Type B pancreatic cell (in vitro differentiated cells): ENCODE results near the gene GANAB. TPM values are rescaled to one million over a fixed set of nuclear protein-coding genes. Genes with fewer than 3 reads are reported as not detected.

Experiments used
- DNase-seq: peaks from one replicate; pipeline ENCODE4 v3.0.0; 2021; ENCODE audit warnings: mixed read lengths; ENCODE audit not compliant: unreplicated experiment; ENCODE audit errors: extremely low spot score
- H3K27ac Mint-ChIP-seq: 2 replicates; pipeline ENCODE4 v1.8.0; 2021; ENCODE audit warnings: mild to moderate bottlenecking, mixed read lengths
- H3K27me3 Mint-ChIP-seq: 2 replicates; pipeline ENCODE4 v1.8.0; 2021; ENCODE audit warnings: mixed read lengths
- H3K36me3 Mint-ChIP-seq: 2 replicates; pipeline ENCODE4 v1.8.0; 2021; ENCODE audit warnings: mixed read lengths
- H3K4me1 Mint-ChIP-seq: one replicate; pipeline ENCODE4 v1.8.0; 2021; ENCODE audit warnings: mixed read lengths; ENCODE audit not compliant: unreplicated experiment
- H3K4me3 Mint-ChIP-seq: 2 replicates; pipeline ENCODE4 v1.8.0; 2021; ENCODE audit warnings: mild to moderate bottlenecking, mixed read lengths
- H3K9me3 Mint-ChIP-seq: 2 replicates; pipeline ENCODE4 v1.8.0; 2021; ENCODE audit warnings: mixed read lengths
- CTCF ChIP-seq: fragments of 200-600 bp; sonication (generic); conservative IDR thresholded peaks from 2 replicates; pipeline ENCODE4 v1.5.0; 2021; ENCODE audit warnings: antibody characterized with exemption, mild to moderate bottlenecking
- total RNA-seq: library from RNA; stranded (reverse); gene quantifications from 2 replicates; pipeline ENCODE4 v1.2.1, GENCODE V29; 2021; ENCODE audit warnings: low replicate concordance

Gene GANAB
- total RNA-seq, 1 donor from 2014 or later = 372 TPM

- no peak for TF ChIP-seq CTCF
- Mint-ChIP-seq H3K36me3 (peaks cover 9% of the 10 kb centered on the region), H3K4me3 (peak overlapping the region; percentile 100), H3K27me3 (no peaks in the 10 kb centered on the region), H3K27ac (peak overlapping the region; percentile 95), H3K4me1 (peaks cover 24% of the 10 kb centered on the region), H3K9me3 (no peaks in the 10 kb centered on the region)
- no peak for DNase-seq
Observed at GRCh38 chr11:62671236-62671607, 24.8 kb upstream of the GANAB start.

- peak overlapping the region; percentile 100 for H3K4me3 Mint-ChIP-seq
- H3K27ac Mint-ChIP-seq = peak overlapping the region; percentile 54
- no peak for DNase-seq
- no peak for TF ChIP-seq CTCF
- peaks cover 24% of the 10 kb centered on the region for H3K4me1 Mint-ChIP-seq
- H3K9me3 Mint-ChIP-seq = no peaks in the 10 kb centered on the region
- H3K36me3 Mint-ChIP-seq = peaks cover 7% of the 10 kb centered on the region
- no peaks in the 10 kb centered on the region for H3K27me3 Mint-ChIP-seq
Observed at GRCh38 chr11:62669420-62670161, 23.2 kb upstream of the GANAB start.

GRCh38 chr11:62667460-62667859 lies 21.0 kb upstream of the GANAB start:
- TF ChIP-seq CTCF = no peak
- Mint-ChIP-seq H3K27ac (peak overlapping the region; percentile 49), H3K4me1 (peaks cover 24% of the 10 kb centered on the region), H3K27me3 (no peaks in the 10 kb centered on the region), H3K4me3 (peak overlapping the region; percentile 98), H3K9me3 (no peaks in the 10 kb centered on the region), H3K36me3 (peaks cover 9% of the 10 kb centered on the region)
- DNase-seq = no peak

- H3K27me3 Mint-ChIP-seq = no peaks in the 10 kb centered on the region
- no peak for TF ChIP-seq CTCF
- peaks cover 21% of the 10 kb centered on the region for H3K4me1 Mint-ChIP-seq
- H3K27ac Mint-ChIP-seq = peak overlapping the region; percentile 95
- no peaks in the 10 kb centered on the region for H3K9me3 Mint-ChIP-seq
- H3K4me3 Mint-ChIP-seq = peak overlapping the region; percentile 98
- H3K36me3 Mint-ChIP-seq = peaks cover 6% of the 10 kb centered on the region
- no peak for DNase-seq
Observed at GRCh38 chr11:62666259-62666926, 20.0 kb upstream of the GANAB start.

GRCh38 chr11:62665599-62666258 lies 19.3 kb upstream of the GANAB start:
- H3K4me1 Mint-ChIP-seq = peaks cover 14% of the 10 kb centered on the region
- no peak for TF ChIP-seq CTCF
- H3K4me3 Mint-ChIP-seq = peak overlapping the region; percentile 98
- peak overlapping the region; percentile 95 for H3K27ac Mint-ChIP-seq
- no peaks in the 10 kb centered on the region for H3K27me3 Mint-ChIP-seq
- H3K9me3 Mint-ChIP-seq = no peaks in the 10 kb centered on the region
- no peak for DNase-seq
- H3K36me3 Mint-ChIP-seq = peaks cover 6% of the 10 kb centered on the region
